Measurements from ENCODE around the gene ALMS1.
"Not testable (repeated sequence)": the region's sequence is repeated elsewhere in the genome, so short reads cannot be mapped to it uniquely, and the experiment has no call there.

Gene ALMS1, protein sequence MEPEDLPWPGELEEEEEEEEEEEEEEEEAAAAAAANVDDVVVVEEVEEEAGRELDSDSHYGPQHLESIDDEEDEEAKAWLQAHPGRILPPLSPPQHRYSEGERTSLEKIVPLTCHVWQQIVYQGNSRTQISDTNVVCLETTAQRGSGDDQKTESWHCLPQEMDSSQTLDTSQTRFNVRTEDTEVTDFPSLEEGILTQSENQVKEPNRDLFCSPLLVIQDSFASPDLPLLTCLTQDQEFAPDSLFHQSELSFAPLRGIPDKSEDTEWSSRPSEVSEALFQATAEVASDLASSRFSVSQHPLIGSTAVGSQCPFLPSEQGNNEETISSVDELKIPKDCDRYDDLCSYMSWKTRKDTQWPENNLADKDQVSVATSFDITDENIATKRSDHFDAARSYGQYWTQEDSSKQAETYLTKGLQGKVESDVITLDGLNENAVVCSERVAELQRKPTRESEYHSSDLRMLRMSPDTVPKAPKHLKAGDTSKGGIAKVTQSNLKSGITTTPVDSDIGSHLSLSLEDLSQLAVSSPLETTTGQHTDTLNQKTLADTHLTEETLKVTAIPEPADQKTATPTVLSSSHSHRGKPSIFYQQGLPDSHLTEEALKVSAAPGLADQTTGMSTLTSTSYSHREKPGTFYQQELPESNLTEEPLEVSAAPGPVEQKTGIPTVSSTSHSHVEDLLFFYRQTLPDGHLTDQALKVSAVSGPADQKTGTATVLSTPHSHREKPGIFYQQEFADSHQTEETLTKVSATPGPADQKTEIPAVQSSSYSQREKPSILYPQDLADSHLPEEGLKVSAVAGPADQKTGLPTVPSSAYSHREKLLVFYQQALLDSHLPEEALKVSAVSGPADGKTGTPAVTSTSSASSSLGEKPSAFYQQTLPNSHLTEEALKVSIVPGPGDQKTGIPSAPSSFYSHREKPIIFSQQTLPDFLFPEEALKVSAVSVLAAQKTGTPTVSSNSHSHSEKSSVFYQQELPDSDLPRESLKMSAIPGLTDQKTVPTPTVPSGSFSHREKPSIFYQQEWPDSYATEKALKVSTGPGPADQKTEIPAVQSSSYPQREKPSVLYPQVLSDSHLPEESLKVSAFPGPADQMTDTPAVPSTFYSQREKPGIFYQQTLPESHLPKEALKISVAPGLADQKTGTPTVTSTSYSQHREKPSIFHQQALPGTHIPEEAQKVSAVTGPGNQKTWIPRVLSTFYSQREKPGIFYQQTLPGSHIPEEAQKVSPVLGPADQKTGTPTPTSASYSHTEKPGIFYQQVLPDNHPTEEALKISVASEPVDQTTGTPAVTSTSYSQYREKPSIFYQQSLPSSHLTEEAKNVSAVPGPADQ (N-terminal part only)

GRCh38 chr2:73385504-73386341, at the start of gene ALMS1:
ALMS1 (plus strand) TSS chr2:73385836; CDS start chr2:73385869, 33 bp downstream.
- peak; percentile 94 for DNase-seq

DNA sequence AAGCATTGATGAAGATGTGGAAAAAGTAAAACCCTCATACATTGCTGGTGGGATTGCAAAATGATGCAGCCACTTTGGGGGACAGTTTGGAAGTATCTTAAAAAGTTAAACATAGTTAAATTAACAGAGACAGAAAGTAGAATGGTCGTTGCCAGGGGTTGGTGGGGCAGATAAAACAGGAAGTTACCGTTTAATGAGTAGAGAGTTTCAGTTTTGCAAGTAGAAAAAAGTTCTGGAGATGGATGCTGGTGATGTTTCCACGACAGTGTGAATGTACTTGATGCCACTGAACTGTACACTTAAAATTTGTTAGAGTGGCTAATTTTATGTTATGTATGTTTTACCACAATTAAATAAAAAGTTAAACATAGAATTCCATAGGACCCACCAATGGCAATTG, 47.8 kb upstream of the ALMS1 start:
- no peak for DNase-seq

GRCh38 chr2:73339201-73339600, 46.4 kb upstream of the ALMS1 start:
- DNase-seq = no peak

- DNase-seq = no peak
Measured at GRCh38 chr2:73341039-73341438, 44.6 kb upstream of the ALMS1 start.

GRCh38 chr2:73343992-73344391, 41.6 kb upstream of the ALMS1 start:
- DNase-seq = no peak

GRCh38 chr2:73344747-73345146, 40.9 kb upstream of the ALMS1 start:
- not testable (repeated sequence) for DNase-seq

GRCh38 chr2:73350035-73350691, 35.5 kb upstream of the ALMS1 start:
- DNase-seq = no peak

DNA sequence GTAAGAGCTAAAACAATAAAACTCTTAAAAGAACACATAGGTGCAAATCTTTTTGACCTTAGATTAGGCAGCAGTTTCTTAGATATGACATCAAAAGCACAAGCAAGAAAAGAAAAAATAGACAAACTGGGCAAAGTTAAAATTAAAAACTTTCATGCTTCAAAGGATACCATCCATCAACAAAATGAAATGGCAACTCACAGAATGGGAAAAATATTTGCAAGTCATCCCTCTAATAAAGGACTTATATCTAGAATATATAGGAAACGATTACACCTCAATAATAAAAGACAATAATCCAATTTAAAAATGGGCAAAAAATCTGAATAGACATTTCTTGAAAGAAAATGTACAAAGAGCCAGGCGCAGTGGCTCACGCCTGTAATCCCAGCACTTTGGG, 29.5 kb upstream of the ALMS1 start:
- no peak for DNase-seq

DNA sequence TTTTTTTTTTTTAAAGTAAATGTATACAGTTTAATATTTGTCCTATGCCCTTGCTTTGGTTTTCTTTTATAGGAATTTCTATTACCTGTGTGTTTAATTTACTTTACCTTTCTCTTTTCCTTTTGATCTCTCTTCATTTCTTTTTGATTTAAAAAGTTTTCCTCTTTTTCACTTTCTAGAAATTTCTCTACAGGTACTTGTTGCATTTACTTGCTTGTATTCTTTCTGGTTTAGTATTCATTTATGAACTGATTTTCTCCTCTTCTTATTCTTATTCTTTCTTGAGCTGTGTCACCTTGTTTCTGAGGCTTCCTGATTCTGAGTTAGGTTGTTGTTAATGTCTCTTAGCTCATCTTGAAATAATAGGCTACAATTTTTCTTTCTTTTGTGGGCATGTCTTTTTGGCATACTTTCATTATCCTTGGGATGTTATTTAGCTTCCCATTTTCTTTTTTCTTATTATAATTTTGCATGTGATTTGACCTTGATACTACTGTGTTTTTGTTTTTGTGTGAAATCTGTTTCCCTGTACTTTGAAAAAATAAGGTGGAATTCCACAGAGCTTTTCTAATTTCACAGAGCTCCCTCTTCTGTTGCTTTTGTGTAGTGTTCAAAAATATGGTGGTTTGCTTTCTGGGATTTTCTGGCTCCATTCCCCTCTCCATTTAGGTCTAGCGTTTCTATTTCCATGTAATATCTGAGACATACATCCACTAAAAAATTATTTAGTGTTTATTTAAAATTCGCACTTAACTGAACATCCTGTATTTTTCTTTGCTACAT, 25.5 kb upstream of the ALMS1 start:
- no peak for DNase-seq

- DNase-seq = no peak
Measured at GRCh38 chr2:73366060-73366459, 19.6 kb upstream of the ALMS1 start.

DNA sequence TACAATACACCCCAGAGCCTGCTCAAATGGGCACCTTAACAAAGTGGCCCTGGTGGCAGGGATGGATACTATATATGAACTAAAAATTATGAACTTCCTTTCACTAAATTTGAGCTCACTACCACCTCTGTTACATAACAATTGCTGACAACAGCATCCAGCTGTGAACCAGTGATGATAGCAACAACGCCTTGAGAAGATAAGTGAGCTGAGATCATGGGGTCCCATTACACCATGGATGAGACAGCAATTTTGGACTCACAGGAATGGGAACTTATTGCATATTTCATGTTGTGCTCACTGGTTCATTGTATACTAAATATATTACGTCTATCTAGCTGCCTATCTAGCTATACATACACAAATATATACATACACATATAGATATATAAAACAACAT, 16.9 kb upstream of the ALMS1 start:
- DNase-seq = no peak

DNA sequence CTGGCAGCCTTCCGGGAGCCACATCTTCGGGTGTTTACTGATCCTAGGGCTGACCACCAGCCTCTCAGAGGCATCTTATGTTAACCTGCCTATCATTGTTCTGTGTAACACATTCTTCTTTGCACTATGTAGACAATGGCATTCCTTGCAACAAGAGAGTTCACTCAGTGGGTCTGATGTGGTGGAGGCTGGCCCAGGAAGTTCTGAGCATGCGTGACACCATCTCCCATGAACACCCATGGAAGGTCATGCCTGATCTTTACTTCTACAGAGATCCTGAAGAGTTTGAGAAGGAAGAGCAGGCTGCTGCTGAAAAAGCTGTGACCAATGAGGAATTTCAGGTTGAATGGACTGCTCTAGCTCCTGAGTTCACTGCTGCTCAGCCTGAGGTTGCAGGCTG, 15.3 kb upstream of the ALMS1 start:
- DNase-seq = no peak

- no peak for DNase-seq
Measured at GRCh38 chr2:73373344-73373743, 12.3 kb upstream of the ALMS1 start.

- DNase-seq = no peak
Measured at GRCh38 chr2:73374269-73374668, 11.4 kb upstream of the ALMS1 start.

- DNase-seq = no peak
Measured at GRCh38 chr2:73376681-73377080, 9.0 kb upstream of the ALMS1 start.

- no peak for DNase-seq
Measured at GRCh38 chr2:73383036-73383435, 2.6 kb upstream of the ALMS1 start.

DNA sequence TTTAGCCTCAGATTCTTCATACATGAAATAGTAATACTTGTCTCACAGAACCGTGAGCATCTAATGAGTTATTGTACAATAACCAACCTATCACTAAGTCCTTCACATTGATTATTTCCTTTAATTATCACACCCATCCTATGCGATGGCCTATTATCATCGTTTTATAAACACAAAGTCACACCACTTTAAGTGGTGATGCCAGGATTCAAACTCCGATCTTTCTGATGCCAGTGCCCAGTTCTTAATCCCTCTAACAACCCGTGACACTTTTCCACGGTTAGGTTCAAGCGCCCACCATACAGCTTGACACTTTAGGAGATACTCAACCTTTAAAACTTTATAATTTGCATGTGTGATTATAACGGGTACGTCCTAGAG, 523 bp upstream of the ALMS1 start:
- DNase-seq = no peak

DNA sequence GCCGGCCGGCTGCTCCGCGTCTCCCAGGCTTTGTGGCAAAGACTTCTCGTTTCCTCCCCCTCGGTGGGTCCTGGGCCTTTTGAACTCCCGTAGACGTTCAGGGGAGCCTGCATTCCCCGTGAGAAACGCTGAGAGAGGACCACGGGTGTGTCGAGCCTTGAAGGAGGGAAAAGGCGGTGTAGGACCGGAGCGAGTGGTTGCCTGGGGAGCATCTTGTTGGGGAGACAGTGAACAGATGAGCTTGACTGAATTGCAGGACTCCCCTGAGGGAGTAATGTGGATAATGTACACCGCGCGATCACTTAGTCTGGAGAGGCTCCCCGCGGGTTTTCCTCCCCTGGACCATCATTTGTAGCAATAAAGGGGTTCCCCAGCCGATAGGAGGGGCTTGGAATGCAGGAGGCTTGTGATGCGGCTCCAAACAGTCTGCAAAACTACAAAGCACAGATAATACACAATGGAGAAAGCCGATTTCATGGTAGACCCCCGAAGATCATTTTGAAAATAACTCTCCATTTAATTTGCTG, 769 bp downstream of the ALMS1 start:
- no peak for DNase-seq

DNA sequence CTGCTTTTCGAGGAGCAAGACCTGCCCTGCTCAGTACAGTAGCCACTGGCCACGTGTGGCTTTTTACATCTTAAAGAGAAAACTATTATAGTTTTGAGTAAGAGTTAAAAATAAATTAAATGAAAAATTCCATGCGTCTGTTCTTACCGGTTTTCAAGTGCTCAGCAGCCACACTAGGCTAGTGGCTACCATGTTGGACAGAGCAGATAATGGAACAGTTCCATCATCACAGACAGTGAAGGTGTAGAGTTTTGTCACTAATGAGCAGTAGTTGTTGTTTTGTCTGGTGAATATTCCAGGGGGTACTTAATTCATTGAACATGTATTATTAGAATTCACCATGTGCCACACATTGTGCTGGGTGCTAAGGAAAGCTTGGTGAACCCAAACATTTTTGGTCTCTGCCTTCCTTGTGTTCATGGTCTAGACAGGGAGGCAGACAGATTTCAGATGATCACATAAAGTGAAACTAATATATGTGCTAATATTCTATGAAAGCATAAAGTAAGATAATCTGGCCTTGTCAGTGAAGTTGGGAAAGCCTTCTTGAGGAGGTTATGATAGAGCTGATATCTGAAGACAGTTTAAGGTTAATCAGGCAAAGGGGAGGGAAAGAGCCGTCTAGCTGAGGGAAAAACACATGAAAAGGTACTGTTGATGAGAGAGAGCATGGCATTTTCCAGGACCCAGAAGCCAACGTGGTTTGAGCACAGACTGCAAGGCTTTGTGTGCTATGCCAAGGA, 1.4 kb downstream of the ALMS1 start:
- DNase-seq = no peak
